ENCODE results near the gene SLC15A5.
A peak's percentile ranks its signal among the peaks of the same experiment; 100 is the strongest.

DNA sequence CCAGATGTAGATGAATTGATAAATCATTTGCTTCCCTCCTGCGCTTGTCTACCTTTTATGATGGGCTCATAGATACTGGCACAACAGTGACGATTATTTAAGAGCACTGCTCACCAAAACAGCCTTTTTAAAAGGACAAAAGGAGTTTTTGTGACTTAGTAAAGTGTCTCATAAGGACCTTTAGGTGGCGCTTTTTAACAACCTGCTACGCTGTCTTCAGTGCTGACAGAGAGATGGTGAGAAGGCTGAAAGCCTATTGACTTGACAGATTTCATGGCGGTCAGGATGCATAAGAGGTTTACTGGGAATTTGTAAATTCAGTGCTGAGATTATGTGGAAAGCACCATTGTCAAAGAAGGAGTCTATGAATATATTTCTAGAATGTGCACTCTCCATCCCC, 87.6 kb downstream of the SLC15A5 start:
- TF ChIP-seq, protein P1, sequence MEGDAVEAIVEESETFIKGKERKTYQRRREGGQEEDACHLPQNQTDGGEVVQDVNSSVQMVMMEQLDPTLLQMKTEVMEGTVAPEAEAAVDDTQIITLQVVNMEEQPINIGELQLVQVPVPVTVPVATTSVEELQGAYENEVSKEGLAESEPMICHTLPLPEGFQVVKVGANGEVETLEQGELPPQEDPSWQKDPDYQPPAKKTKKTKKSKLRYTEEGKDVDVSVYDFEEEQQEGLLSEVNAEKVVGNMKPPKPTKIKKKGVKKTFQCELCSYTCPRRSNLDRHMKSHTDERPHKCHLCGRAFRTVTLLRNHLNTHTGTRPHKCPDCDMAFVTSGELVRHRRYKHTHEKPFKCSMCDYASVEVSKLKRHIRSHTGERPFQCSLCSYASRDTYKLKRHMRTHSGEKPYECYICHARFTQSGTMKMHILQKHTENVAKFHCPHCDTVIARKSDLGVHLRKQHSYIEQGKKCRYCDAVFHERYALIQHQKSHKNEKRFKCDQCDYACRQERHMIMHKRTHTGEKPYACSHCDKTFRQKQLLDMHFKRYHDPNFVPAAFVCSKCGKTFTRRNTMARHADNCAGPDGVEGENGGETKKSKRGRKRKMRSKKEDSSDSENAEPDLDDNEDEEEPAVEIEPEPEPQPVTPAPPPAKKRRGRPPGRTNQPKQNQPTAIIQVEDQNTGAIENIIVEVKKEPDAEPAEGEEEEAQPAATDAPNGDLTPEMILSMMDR (IDR thresholded peaks at IDR 0.05; ENCODE audit: low read length): peak; percentile 46
- no peak for TF ChIP-seq EZH2 (optimal IDR thresholded peaks at IDR 0.05; ENCODE audit: low read depth, low read length)
- TF ChIP-seq EZH2phosphoT487 (IDR thresholded peaks at IDR 0.05; ENCODE audit: low read length): no peak

All from MM.1S (cell line).